Breast epithelium (tissue), 3 donors: Measurements from ENCODE around the gene IFNK.

ENCODE experiments used
- POLR2A ChIP-seq: fragments of 450-650 bp; IDR thresholded peaks from one replicate; pipeline ENCODE4 v1.6.1; 2016; ENCODE audit warnings: antibody characterized with exemption, mild to moderate bottlenecking, moderate library complexity
- TF ChIP-seq, protein P1 (sequence below), 3 donors: fragments of 450-650 bp; IDR thresholded peaks; one replicate each; pipeline ENCODE4 v1.5.1; 2016 to 2017; ENCODE audit warnings: antibody characterized with exemption in 3 of 3, mild to moderate bottlenecking in 3 of 3, moderate library complexity in 3 of 3

GRCh38 chr9:27510780-27511179 lies 13.3 kb upstream of the IFNK start:
- TF ChIP-seq, protein P1, sequence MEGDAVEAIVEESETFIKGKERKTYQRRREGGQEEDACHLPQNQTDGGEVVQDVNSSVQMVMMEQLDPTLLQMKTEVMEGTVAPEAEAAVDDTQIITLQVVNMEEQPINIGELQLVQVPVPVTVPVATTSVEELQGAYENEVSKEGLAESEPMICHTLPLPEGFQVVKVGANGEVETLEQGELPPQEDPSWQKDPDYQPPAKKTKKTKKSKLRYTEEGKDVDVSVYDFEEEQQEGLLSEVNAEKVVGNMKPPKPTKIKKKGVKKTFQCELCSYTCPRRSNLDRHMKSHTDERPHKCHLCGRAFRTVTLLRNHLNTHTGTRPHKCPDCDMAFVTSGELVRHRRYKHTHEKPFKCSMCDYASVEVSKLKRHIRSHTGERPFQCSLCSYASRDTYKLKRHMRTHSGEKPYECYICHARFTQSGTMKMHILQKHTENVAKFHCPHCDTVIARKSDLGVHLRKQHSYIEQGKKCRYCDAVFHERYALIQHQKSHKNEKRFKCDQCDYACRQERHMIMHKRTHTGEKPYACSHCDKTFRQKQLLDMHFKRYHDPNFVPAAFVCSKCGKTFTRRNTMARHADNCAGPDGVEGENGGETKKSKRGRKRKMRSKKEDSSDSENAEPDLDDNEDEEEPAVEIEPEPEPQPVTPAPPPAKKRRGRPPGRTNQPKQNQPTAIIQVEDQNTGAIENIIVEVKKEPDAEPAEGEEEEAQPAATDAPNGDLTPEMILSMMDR (IDR thresholded peaks at IDR 0.05) = no peak
- no peak for TF ChIP-seq POLR2A
